Activated B cell treated with CpG ODN at 0.5 μM for 24 hours (primary cell): Measurements from ENCODE around the gene SMTNL2. TPM values are rescaled to one million over a fixed set of nuclear protein-coding genes. Genes with fewer than 3 reads are reported as not detected.

Experiments used
- ATAC-seq: fragments of 200-7000 bp; cut with Tn5 transposase; one replicate; pipeline ENCODE4 v1.10.0; 2021; ENCODE audit warnings: low read depth, mild to moderate bottlenecking, moderate library complexity
- CTCF ChIA-PET: fragments of 350-600 bp; sonication (Branson Sonifier 250); formaldehyde crosslinking; loops from one replicate; lab custom pipeline; 2021; ENCODE audit warnings: antibody characterized with exemption; lab: Charles Lee
- POLR2A ChIA-PET: fragments of 350-600 bp; sonication (Branson Sonifier 250); formaldehyde crosslinking; loops from one replicate; lab custom pipeline; 2021; ENCODE audit warnings: antibody characterized with exemption; lab: Charles Lee
- DNase-seq: peaks from one replicate; pipeline ENCODE4 v3.0.0; 2022
- H3K27ac Mint-ChIP-seq: one replicate; pipeline ENCODE4 v1.8.0; 2020; ENCODE audit warnings: mixed read lengths
- H3K27me3 Mint-ChIP-seq: one replicate; pipeline ENCODE4 v1.8.0; 2021; ENCODE audit warnings: mixed read lengths
- H3K36me3 Mint-ChIP-seq: one replicate; pipeline ENCODE4 v1.8.0; 2021; ENCODE audit warnings: low read depth, mixed read lengths
- H3K4me1 Mint-ChIP-seq: one replicate; pipeline ENCODE4 v1.8.0; 2021; ENCODE audit warnings: mixed read lengths
- H3K4me3 Mint-ChIP-seq: one replicate; pipeline ENCODE4 v1.8.0; 2020; ENCODE audit warnings: mild to moderate bottlenecking, mixed read lengths
- H3K9me3 Mint-ChIP-seq: one replicate; pipeline ENCODE4 v1.8.0; 2020; ENCODE audit warnings: mixed read lengths
- CTCF ChIP-seq: fragments of 200-600 bp; IDR thresholded peaks from one replicate; pipeline ENCODE4 v1.8.0; 2022; ENCODE audit warnings: antibody characterized with exemption, mild to moderate bottlenecking
- intact Hi-C: fragments of 100-400 bp; cut with micrococcal nuclease; formaldehyde crosslinking; loops from one replicate; pipeline ENCODE4 v1.15.1; 2024
- total RNA-seq: library from RNA; stranded (reverse); gene quantifications from 2 replicates; pipeline ENCODE4 v1.2.3, GENCODE V29; 2022

The SMTNL2 gene
- total RNA-seq, 1 donor from 2014 or later: not detected

- no peak for TF ChIP-seq CTCF
- no peak for DNase-seq
- CTCF ChIA-PET: interaction anchor here (1.2 kb wide), 1 partner anchor 121 kb away, joined by 3 read pairs; no protein-coding TSS in a partner anchor
Measured at GRCh38 chr17:4542003-4542725, 42.2 kb upstream of the SMTNL2 start.

GRCh38 chr17:4542726-4543191, 41.6 kb upstream of the SMTNL2 start:
- intact Hi-C loops: no loop called here
- no peak overlapping the region for H3K27ac Mint-ChIP-seq
- peaks cover 72% of the 10 kb centered on the region for H3K36me3 Mint-ChIP-seq

More at GRCh38 chr17:4542003-4542725, 42.2 kb upstream of the SMTNL2 start:
- intact Hi-C loops: no loop called here
- no peak overlapping the region for H3K27ac Mint-ChIP-seq
- POLR2A ChIA-PET: no interaction called here
- no peaks in the 10 kb centered on the region for H3K9me3 Mint-ChIP-seq
- peaks cover under 1% of the 10 kb centered on the region for H3K4me1 Mint-ChIP-seq
- no peak for ATAC-seq
- H3K36me3 Mint-ChIP-seq: peaks cover 69% of the 10 kb centered on the region
- no peak overlapping the region for H3K4me3 Mint-ChIP-seq
- H3K27me3 Mint-ChIP-seq: no peaks in the 10 kb centered on the region

GRCh38 chr17:4543557-4544026, 40.7 kb upstream of the SMTNL2 start:
- no peaks in the 10 kb centered on the region for H3K27me3 Mint-ChIP-seq
- H3K9me3 Mint-ChIP-seq: no peaks in the 10 kb centered on the region
- ChIA-PET POLR2A (no interaction called here), CTCF (no interaction called here)
- no peaks in the 10 kb centered on the region for H3K4me1 Mint-ChIP-seq
- no peak for ATAC-seq
- H3K4me3 Mint-ChIP-seq: no peak overlapping the region
- TF ChIP-seq CTCF: no peak
- DNase-seq: no peak
- no peak overlapping the region for H3K27ac Mint-ChIP-seq
- intact Hi-C loops: no loop called here
- H3K36me3 Mint-ChIP-seq: peaks cover 78% of the 10 kb centered on the region

More at GRCh38 chr17:4542726-4543191, 41.6 kb upstream of the SMTNL2 start:
- no peaks in the 10 kb centered on the region for H3K27me3 Mint-ChIP-seq
- ATAC-seq (no peak), DNase-seq (no peak)
- TF ChIP-seq CTCF: no peak
- H3K4me3 Mint-ChIP-seq: no peak overlapping the region
- ChIA-PET CTCF (no interaction called here), POLR2A (no interaction called here)
- H3K4me1 Mint-ChIP-seq: no peaks in the 10 kb centered on the region
- H3K9me3 Mint-ChIP-seq: no peaks in the 10 kb centered on the region

GRCh38 chr17:4544135-4544950, 40.0 kb upstream of the SMTNL2 start:
- CTCF ChIA-PET: no interaction called here
- H3K36me3 Mint-ChIP-seq: peaks cover 78% of the 10 kb centered on the region
- H3K27ac Mint-ChIP-seq: no peak overlapping the region
- H3K4me1 Mint-ChIP-seq: no peaks in the 10 kb centered on the region
- TF ChIP-seq CTCF: no peak
- no peak overlapping the region for H3K4me3 Mint-ChIP-seq
- intact Hi-C loops: no loop called here
- H3K9me3 Mint-ChIP-seq: no peaks in the 10 kb centered on the region
- POLR2A ChIA-PET: no interaction called here
- ATAC-seq (no peak), DNase-seq (no peak)
- no peaks in the 10 kb centered on the region for H3K27me3 Mint-ChIP-seq

- DNase-seq: no peak
- Mint-ChIP-seq H3K9me3 (no peaks in the 10 kb centered on the region), H3K27ac (no peak overlapping the region), H3K4me1 (no peaks in the 10 kb centered on the region), H3K4me3 (no peak overlapping the region), H3K27me3 (no peaks in the 10 kb centered on the region), H3K36me3 (peaks cover 79% of the 10 kb centered on the region)
- ChIA-PET POLR2A (no interaction called here), CTCF (no interaction called here)
- TF ChIP-seq CTCF: no peak
- no peak for ATAC-seq
- intact Hi-C loops: no loop called here
Measured at GRCh38 chr17:4544951-4545216, 39.4 kb upstream of the SMTNL2 start.
